ENCODE results near the gene DHX35.

DHX35 gene

GRCh38 chr20:39066471-39067242 is 104.5 kb downstream of the DHX35 start:
- no peak for DNase-seq (ENCODE audit: low read depth)

- no peak for DNase-seq (ENCODE audit: low read depth)
Measured at GRCh38 chr20:39067526-39068216, 105.5 kb downstream of the DHX35 start.

GRCh38 chr20:39069976-39070375 is 107.8 kb downstream of the DHX35 start:
- no peak for DNase-seq (ENCODE audit: low read depth)

- no peak for DNase-seq (ENCODE audit: low read depth)
Measured at GRCh38 chr20:39070484-39071231, 108.5 kb downstream of the DHX35 start.

- no peak for DNase-seq (ENCODE audit: low read depth)
Measured at GRCh38 chr20:39072132-39072531, 110.0 kb downstream of the DHX35 start.

- no peak for DNase-seq (ENCODE audit: low read depth)
Measured at GRCh38 chr20:39072653-39073052, 110.5 kb downstream of the DHX35 start.

- DNase-seq (ENCODE audit: low read depth) = no peak
Measured at GRCh38 chr20:39075731-39076130, 113.6 kb downstream of the DHX35 start.

- no peak for DNase-seq (ENCODE audit: low read depth)
Measured at GRCh38 chr20:39076958-39077357, 114.8 kb downstream of the DHX35 start.

GRCh38 chr20:39080326-39080725 is 118.2 kb downstream of the DHX35 start:
- DNase-seq (ENCODE audit: low read depth) = no peak

- peak; percentile 80 for DNase-seq (ENCODE audit: low read depth)
Measured at GRCh38 chr20:39081255-39081654, 119.1 kb downstream of the DHX35 start.

- DNase-seq (ENCODE audit: low read depth) = no peak
Measured at GRCh38 chr20:39082622-39083398, 120.7 kb downstream of the DHX35 start.

GRCh38 chr20:39083761-39084160 is 121.6 kb downstream of the DHX35 start:
- no peak for DNase-seq (ENCODE audit: low read depth)

GRCh38 chr20:39089029-39089428 is 126.9 kb downstream of the DHX35 start:
- DNase-seq (ENCODE audit: low read depth) = no peak
